GM12891 (cell line): ENCODE results near the gene FIZ1.

Source experiments
- PAX5 ChIP-seq: IDR thresholded peaks from 2 replicates; pipeline ENCODE4 v1.6.1; 2011; ENCODE audit warnings: low read length, moderate library complexity, mild to moderate bottlenecking; ENCODE audit not compliant: insufficient read depth, severe bottlenecking
- POLR2A ChIP-seq: IDR thresholded peaks from 2 replicates; pipeline ENCODE4 v1.6.1; 2011; ENCODE audit warnings: low read depth, low read length, control low read depth
- POLR2AphosphoS5 ChIP-seq: IDR thresholded peaks from 2 replicates; pipeline ENCODE4 v1.6.1; 2011; ENCODE audit warnings: low read depth, low read length, control low read depth
- SPI1 ChIP-seq: IDR thresholded peaks from 2 replicates; pipeline ENCODE4 v1.6.1; 2011; ENCODE audit warnings: low read depth, low read length, control low read depth
- TAF1 ChIP-seq: IDR thresholded peaks from 2 replicates; pipeline ENCODE4 v1.6.1; 2011; ENCODE audit warnings: low read depth, low read length, control low read depth

DNA sequence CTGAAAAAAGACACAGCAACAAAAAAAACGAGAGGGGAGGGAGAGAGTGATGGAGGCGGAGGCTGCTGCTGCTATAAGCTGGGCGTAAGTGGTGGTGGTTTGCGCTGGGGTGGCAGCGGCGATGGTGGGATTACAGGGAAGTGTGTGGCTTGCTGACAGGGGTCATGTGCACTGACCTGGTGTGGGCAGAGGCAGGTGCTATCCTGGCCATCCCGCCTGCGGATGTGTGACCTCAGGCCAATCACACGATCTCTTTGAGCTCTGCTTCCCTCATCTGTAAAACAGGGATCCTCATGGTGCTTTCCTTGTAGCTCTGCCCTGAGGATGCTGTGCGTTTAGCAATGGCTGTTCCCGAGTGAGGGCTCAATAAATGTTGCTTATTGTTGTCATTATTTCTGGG is 38.2 kb upstream of the FIZ1 start:
- TF ChIP-seq POLR2A (no peak; the same call in 1 of the 2 replicates), POLR2AphosphoS5 (no peak), TAF1 (no peak), SPI1 (no peak), PAX5 (no peak)
